HepG2 (cell line): ENCODE results near the gene SCFD2. TPM values are rescaled to one million over a fixed set of nuclear protein-coding genes. Genes with fewer than 3 reads are reported as not detected.

ENCODE experiments used
- ATAC-seq: fragments of 200-7000 bp; cut with Tn5 transposase; 3 replicates; pipeline ENCODE4 v1.9.1; 2020; ENCODE audit warnings: mild to moderate bottlenecking, moderate library complexity
- BruUV-seq: library from RNA; stranded (reverse); fragments of 400-500 nt; replicated peaks from 2 replicates; lab custom pipeline; 2021; lab: Mats Ljungman, UMichigan
- CTCF ChIA-PET: fragments of 300-600 bp; formaldehyde crosslinking; extraction: SDS; loops from one replicate; lab custom pipeline; 2021; ENCODE audit warnings: low total read pairs, inconsistent platforms, low intra/inter-chr PET ratio; lab: Yijun Ruan, JAX
- POLR2A ChIA-PET: fragments of 350-600 bp; sonication (Branson Sonifier 250); formaldehyde crosslinking; loops from one replicate; lab custom pipeline; 2020; ENCODE audit warnings: antibody characterized with exemption, inconsistent platforms; lab: Yijun Ruan, JAX
- DNase-seq: peaks from one replicate; pipeline ENCODE4 v3.0.0-alpha.2; 2015; ENCODE audit warnings: low spot score
- FAIRE-seq: peaks from 3 replicates; lab custom pipeline; 2011; peaks lifted over from hg19 to GRCh38; lab: Jason Lieb, UNC
- H2AFZ ChIP-seq: one replicate; pipeline ENCODE4 v1.6.1; 2011; ENCODE audit warnings: low read length, inconsistent platforms
- H3K27ac ChIP-seq: fragments of 300-600 bp; 3 replicates; pipeline ENCODE4 v1.8.0; 2011; ENCODE audit warnings: mixed run types, mild to moderate bottlenecking, mixed read lengths, low read length, inconsistent platforms; ENCODE audit not compliant: insufficient read depth; ENCODE audit errors: extremely low read length
- H3K27me3 ChIP-seq, 2 experiments: fragments of 200-600 bp in 1 of 2; 2 replicates in 1 of 2; 3 replicates in 1 of 2; pipeline versions ENCODE4 v1.6.0 to v1.8.0; 2011; ENCODE audit warnings: low read length in 2 of 2, mild to moderate bottlenecking in 2 of 2, moderate library complexity in 2 of 2, inconsistent platforms in 1 of 2; ENCODE audit not compliant: insufficient read depth in 2 of 2, control insufficient read depth in 1 of 2
- H3K36me3 ChIP-seq, 2 experiments: fragments of 200-600 bp in 1 of 2; replicated peaks in 1 of 2; 2 replicates in 1 of 2; 3 replicates in 1 of 2; pipeline versions ENCODE4 v1.5.1 to v1.8.0; 2011; ENCODE audit warnings: low read length in 2 of 2, inconsistent platforms in 1 of 2; ENCODE audit not compliant: insufficient read depth in 2 of 2, control insufficient read depth in 1 of 2
- H3K4me1 ChIP-seq: 2 replicates; pipeline ENCODE4 v1.5.1; 2012; ENCODE audit warnings: low read length, inconsistent platforms; ENCODE audit not compliant: insufficient read depth
- H3K4me2 ChIP-seq: 2 replicates; pipeline ENCODE4 v1.6.0; 2011; ENCODE audit warnings: low read depth, low read length, inconsistent platforms
- H3K4me3 ChIP-seq, 3 experiments: fragments of 200-600 bp in 1 of 3; sonication (generic), shearing (Covaris generic) in 1 of 3; replicated peaks in 1 of 3; 2 replicates each; pipeline ENCODE4 v1.5.1; 2011 to 2016; ENCODE audit warnings: low read length in 3 of 3, inconsistent platforms in 2 of 3, low read depth in 2 of 3, mild to moderate bottlenecking in 2 of 3, control low read depth in 1 of 3, mixed read lengths in 1 of 3; ENCODE audit not compliant: insufficient read depth in 1 of 3
- H3K79me2 ChIP-seq: one replicate; pipeline ENCODE4 v1.6.1; 2011; ENCODE audit warnings: low read length, inconsistent platforms; ENCODE audit not compliant: insufficient read depth
- H3K9ac ChIP-seq: 2 replicates; pipeline ENCODE4 v1.6.0; 2011; ENCODE audit warnings: mild to moderate bottlenecking, low read depth, low read length, inconsistent platforms; ENCODE audit not compliant: insufficient read depth
- H3K9me3 ChIP-seq: 2 replicates; pipeline ENCODE4 v1.5.1; 2012; ENCODE audit warnings: mild to moderate bottlenecking, low read length
- H4K20me1 ChIP-seq: 2 replicates; pipeline ENCODE4 v1.6.0; 2011; ENCODE audit warnings: inconsistent platforms, mild to moderate bottlenecking, low read length, moderate library complexity; ENCODE audit not compliant: insufficient read depth
- ARNT ChIP-seq: fragments of 450-650 bp; IDR thresholded peaks from 2 replicates; pipeline ENCODE4 v1.6.1; 2017
- MATR3 ChIP-seq: sonication (generic); formaldehyde crosslinking; IDR thresholded peaks from 2 replicates; pipeline ENCODE4 v1.4.0; 2020; ENCODE audit warnings: missing genetic modification reagents
- MIXL1 ChIP-seq: IDR thresholded peaks from 2 replicates; pipeline ENCODE4 v1.6.1; 2016
- SATB2 ChIP-seq: sonication (generic); formaldehyde crosslinking; IDR thresholded peaks from 2 replicates; pipeline ENCODE4 v1.5.0; 2020; ENCODE audit warnings: missing genetic modification reagents
- ZEB1 ChIP-seq: IDR thresholded peaks from 2 replicates; pipeline ENCODE4 v1.6.1; 2012; ENCODE audit warnings: mild to moderate bottlenecking, low read depth, inconsistent platforms; ENCODE audit not compliant: insufficient replicate concordance
- ZNF136 ChIP-seq: sonication (generic); formaldehyde crosslinking; IDR thresholded peaks from 2 replicates; pipeline ENCODE4 v1.8.1; 2022; ENCODE audit warnings: low read depth, mild to moderate bottlenecking, moderate library complexity, missing genetic modification reagents
- WGBS: methylation state at CpG from one replicate; pipeline ENCODE4 v1.1.6; 2017; ENCODE audit warnings: low lambda C conversion rate; 5-methylcytosine and 5-hydroxymethylcytosine counted together
- in situ Hi-C: cut with HindIII; loops from 2 replicates; pipeline ENCODE4 v1.10.0; 2017; ENCODE audit warnings: low pct_unique_long_range_greater_than_20kb; ENCODE audit not compliant: extremely low pct_ligation_motif_present
- intact Hi-C: fragments of 100-400 bp; cut with micrococcal nuclease; formaldehyde crosslinking; loops from one replicate; pipeline ENCODE4 v1.10.0; 2022; ENCODE audit not compliant: unreplicated experiment
- polyA plus RNA-seq, 8 experiments: library from polyadenylated mRNA; depleted of rRNA in 3 of 8; stranded (reverse) in 7 of 8; unstranded in 1 of 8; fragments of >200 nt; fragmentation: Illumina TruSeq in 4 of 8; extraction: Trizol in 4 of 8; gene quantifications; 2 replicates each; pipeline versions ENCODE4 v1.2.1 to v1.2.3, GENCODE V29; 2011 to 2016; ENCODE audit warnings: low read depth in 4 of 8, missing spikeins in 1 of 8, mixed read lengths in 1 of 8; ENCODE audit not compliant: insufficient read depth in 1 of 8
- total RNA-seq, 5 experiments: library from RNA; depleted of rRNA; stranded (reverse); fragments of >200 nt; fragmentation: Illumina TruSeq; extraction: Trizol; gene quantifications; 2 replicates each; pipeline ENCODE4 v1.2.3, GENCODE V29; 2016; ENCODE audit warnings: low read depth in 1 of 5
- TF ChIP-seq, protein P1 (sequence below): sonication (generic); formaldehyde crosslinking; IDR thresholded peaks from 2 replicates; pipeline ENCODE4 v1.5.1; 2020; ENCODE audit warnings: missing genetic modification reagents, mild to moderate bottlenecking, borderline replicate concordance
- TF ChIP-seq, protein P2 (sequence below): sonication (generic); formaldehyde crosslinking; IDR thresholded peaks from 2 replicates; pipeline ENCODE4 v1.8.0; 2022; ENCODE audit warnings: missing genetic modification reagents, mild to moderate bottlenecking, borderline replicate concordance
- TF ChIP-seq, protein P3 (sequence below): sonication (generic); formaldehyde crosslinking; IDR thresholded peaks from 2 replicates; pipeline ENCODE4 v1.5.0; 2020; ENCODE audit warnings: missing genetic modification reagents

SCFD2 gene
- total and polyA plus RNA-seq, 2 of the 13 experiments (the other 11 are each of a cell fraction or from before 2014, with no cell fraction given): 4.6 to 15.6 TPM

DNA sequence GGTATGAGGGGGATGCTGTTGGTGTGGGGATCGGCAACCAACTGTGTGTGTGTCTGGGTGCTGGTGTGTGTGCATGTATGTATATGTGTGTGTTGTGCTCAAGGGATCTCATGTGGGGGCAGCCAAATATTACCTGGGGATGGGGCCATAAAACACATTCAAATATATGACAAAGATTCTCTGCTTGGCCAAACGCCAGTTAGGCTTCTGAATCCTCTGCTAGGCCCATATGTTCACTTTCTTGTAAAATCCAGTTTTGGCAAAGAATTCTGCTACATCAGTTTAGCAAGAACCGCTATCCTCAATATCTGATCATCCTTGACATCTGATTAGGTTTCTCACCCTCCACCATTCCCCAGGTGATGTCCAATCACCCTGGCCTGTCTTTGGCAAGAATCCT is 397.2 kb downstream of the SCFD2 start:
- no peaks in the 10 kb centered on the region for H3K36me3 ChIP-seq
- no peak overlapping the region for H2AFZ ChIP-seq
- no peaks in the 10 kb centered on the region for H3K9me3 ChIP-seq
- H3K4me3 ChIP-seq: no peak overlapping the region
- no peak overlapping the region for H3K27ac ChIP-seq
- no peak overlapping the region for H3K4me2 ChIP-seq
- no TSS peak for BruUV-seq
- WGBS: 95% methylated on average over 3 of the region's 3 CpGs
- FAIRE-seq (no peak), DNase-seq (no peak), ATAC-seq (no peak)
- TF ChIP-seq ARNT: no peak
- no peak for TF ChIP-seq ZEB1
- TF ChIP-seq ZNF136 (CRISPR knock-in tag): no peak
- no peak for TF ChIP-seq MATR3 (CRISPR knock-in tag)
- TF ChIP-seq, protein P1, sequence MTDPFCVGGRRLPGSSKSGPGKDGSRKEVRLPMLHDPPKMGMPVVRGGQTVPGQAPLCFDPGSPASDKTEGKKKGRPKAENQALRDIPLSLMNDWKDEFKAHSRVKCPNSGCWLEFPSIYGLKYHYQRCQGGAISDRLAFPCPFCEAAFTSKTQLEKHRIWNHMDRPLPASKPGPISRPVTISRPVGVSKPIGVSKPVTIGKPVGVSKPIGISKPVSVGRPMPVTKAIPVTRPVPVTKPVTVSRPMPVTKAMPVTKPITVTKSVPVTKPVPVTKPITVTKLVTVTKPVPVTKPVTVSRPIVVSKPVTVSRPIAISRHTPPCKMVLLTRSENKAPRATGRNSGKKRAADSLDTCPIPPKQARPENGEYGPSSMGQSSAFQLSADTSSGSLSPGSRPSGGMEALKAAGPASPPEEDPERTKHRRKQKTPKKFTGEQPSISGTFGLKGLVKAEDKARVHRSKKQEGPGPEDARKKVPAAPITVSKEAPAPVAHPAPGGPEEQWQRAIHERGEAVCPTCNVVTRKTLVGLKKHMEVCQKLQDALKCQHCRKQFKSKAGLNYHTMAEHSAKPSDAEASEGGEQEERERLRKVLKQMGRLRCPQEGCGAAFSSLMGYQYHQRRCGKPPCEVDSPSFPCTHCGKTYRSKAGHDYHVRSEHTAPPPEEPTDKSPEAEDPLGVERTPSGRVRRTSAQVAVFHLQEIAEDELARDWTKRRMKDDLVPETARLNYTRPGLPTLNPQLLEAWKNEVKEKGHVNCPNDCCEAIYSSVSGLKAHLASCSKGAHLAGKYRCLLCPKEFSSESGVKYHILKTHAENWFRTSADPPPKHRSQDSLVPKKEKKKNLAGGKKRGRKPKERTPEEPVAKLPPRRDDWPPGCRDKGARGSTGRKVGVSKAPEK (CRISPR knock-in tag): no peak
- TF ChIP-seq SATB2: no peak
- TF ChIP-seq, protein P2, sequence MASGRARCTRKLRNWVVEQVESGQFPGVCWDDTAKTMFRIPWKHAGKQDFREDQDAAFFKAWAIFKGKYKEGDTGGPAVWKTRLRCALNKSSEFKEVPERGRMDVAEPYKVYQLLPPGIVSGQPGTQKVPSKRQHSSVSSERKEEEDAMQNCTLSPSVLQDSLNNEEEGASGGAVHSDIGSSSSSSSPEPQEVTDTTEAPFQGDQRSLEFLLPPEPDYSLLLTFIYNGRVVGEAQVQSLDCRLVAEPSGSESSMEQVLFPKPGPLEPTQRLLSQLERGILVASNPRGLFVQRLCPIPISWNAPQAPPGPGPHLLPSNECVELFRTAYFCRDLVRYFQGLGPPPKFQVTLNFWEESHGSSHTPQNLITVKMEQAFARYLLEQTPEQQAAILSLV (CRISPR knock-in tag): no peak
- no peak for TF ChIP-seq MIXL1 (CRISPR knock-in tag)
- TF ChIP-seq, protein P3, sequence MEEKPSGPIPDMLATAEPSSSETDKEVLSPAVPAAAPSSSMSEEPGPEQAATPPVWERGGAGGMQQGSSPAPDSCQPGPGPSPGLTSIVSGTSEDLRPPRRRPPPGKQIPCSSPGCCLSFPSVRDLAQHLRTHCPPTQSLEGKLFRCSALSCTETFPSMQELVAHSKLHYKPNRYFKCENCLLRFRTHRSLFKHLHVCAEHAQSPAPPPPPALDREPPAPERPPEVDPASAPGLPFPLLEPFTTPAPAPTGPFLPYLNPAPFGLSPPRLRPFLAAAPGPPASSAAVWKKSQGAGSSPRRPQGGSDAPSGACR (CRISPR knock-in tag): no peak
- ChIA-PET CTCF (no interaction called here), POLR2A (no interaction called here)
- intact Hi-C loops: no loop called here
- no peak overlapping the region for H3K9ac ChIP-seq
- no peaks in the 10 kb centered on the region for H3K27me3 ChIP-seq
- no peaks in the 10 kb centered on the region for H3K79me2 ChIP-seq
- no peaks in the 10 kb centered on the region for H4K20me1 ChIP-seq
- no peaks in the 10 kb centered on the region for H3K4me1 ChIP-seq
- in situ Hi-C loops: no loop called here
